K562 (cell line): ENCODE measurements around the gene PPP1R9B. TPM values are rescaled to one million over a fixed set of nuclear protein-coding genes. Genes with fewer than 3 reads are reported as not detected.

Source experiments
- ATAC-seq: fragments of 200-7000 bp; cut with Tn5 transposase; 3 replicates; pipeline ENCODE4 v1.9.1; 2020; ENCODE audit warnings: moderate library complexity
- BruUV-seq: library from RNA; stranded (reverse); fragments of 400-500 nt; replicated peaks from 2 replicates; lab custom pipeline; 2021; lab: Mats Ljungman, UMichigan
- CTCF ChIA-PET: fragments of 300-600 bp; formaldehyde crosslinking; extraction: SDS; loops from one replicate; lab custom pipeline; 2021; ENCODE audit warnings: low intra/inter-chr PET ratio; lab: Yijun Ruan, JAX
- POLR2A ChIA-PET: fragments of 300-600, 350-650 bp; sonication (Branson Sonifier 250); formaldehyde crosslinking; extraction: SDS; loops from one replicate; lab custom pipeline; 2021; ENCODE audit warnings: antibody characterized with exemption, inconsistent platforms; lab: Yijun Ruan, JAX
- DNase-seq, 4 experiments: peaks; one replicate each; pipeline versions ENCODE4 v3.0.0 to v3.0.0-alpha.2; 2011 to 2018; ENCODE audit warnings: low spot score in 3 of 4, mixed read lengths in 3 of 4; ENCODE audit errors: extremely low read depth in 1 of 4
- FAIRE-seq: peaks from 2 replicates; lab custom pipeline; 2011; peaks lifted over from hg19 to GRCh38; lab: Jason Lieb, UNC
- H2AFZ ChIP-seq: 2 replicates; pipeline ENCODE4 v1.6.0; 2011; ENCODE audit warnings: low read depth, low read length, control low read depth, inconsistent platforms
- H3K27ac ChIP-seq: fragments of 200-600 bp; 3 replicates; pipeline ENCODE4 v1.8.0; 2011; ENCODE audit warnings: low read depth, mild to moderate bottlenecking, control low read depth, inconsistent platforms, low read length, moderate library complexity, mixed read lengths; ENCODE audit errors: extremely low read depth
- H3K27me3 ChIP-seq, 2 experiments: fragments of 300-600 bp in 1 of 2; 2 replicates in 1 of 2; 3 replicates in 1 of 2; pipeline versions ENCODE4 v1.6.0 to v1.8.0; 2011; ENCODE audit warnings: inconsistent platforms in 2 of 2, low read length in 2 of 2, mild to moderate bottlenecking in 1 of 2, mixed read lengths in 1 of 2, moderate library complexity in 1 of 2; ENCODE audit not compliant: control insufficient read depth in 2 of 2, insufficient read depth in 2 of 2
- H3K36me3 ChIP-seq: fragments of 300-600 bp; 3 replicates; pipeline ENCODE4 v1.8.0; 2011; ENCODE audit warnings: mild to moderate bottlenecking, low read length, inconsistent platforms; ENCODE audit not compliant: control insufficient read depth, insufficient read depth
- H3K4me1 ChIP-seq, 2 experiments: fragments of 200-600 bp in 1 of 2; replicated peaks in 1 of 2; 2 replicates in 1 of 2; 3 replicates in 1 of 2; pipeline versions ENCODE4 v1.5.1 to v1.8.0; 2011; ENCODE audit warnings: inconsistent platforms in 2 of 2, low read length in 2 of 2, mild to moderate bottlenecking in 1 of 2, mixed read lengths in 1 of 2, moderate library complexity in 1 of 2; ENCODE audit not compliant: control insufficient read depth in 2 of 2, insufficient read depth in 2 of 2
- H3K4me2 ChIP-seq: 2 replicates; pipeline ENCODE4 v1.6.1; 2011; ENCODE audit warnings: low read length, control low read depth, inconsistent platforms, mixed read lengths; ENCODE audit not compliant: insufficient read depth
- H3K4me3 ChIP-seq: fragments of 200-600 bp; sonication (generic), shearing (Covaris generic); 2 replicates; pipeline ENCODE4 v1.5.1; 2016; ENCODE audit warnings: control low read depth, inconsistent platforms
- H3K79me2 ChIP-seq: fragments of 200-600 bp; 3 replicates; pipeline ENCODE4 v1.8.0; 2011; ENCODE audit warnings: low read length, inconsistent platforms; ENCODE audit not compliant: control insufficient read depth, insufficient read depth
- H3K9ac ChIP-seq, 2 experiments: 2 replicates each; pipeline versions ENCODE4 v1.6.0 to v1.6.1; 2011; ENCODE audit warnings: low read depth in 2 of 2, low read length in 2 of 2, control low read depth in 1 of 2, inconsistent platforms in 1 of 2, mild to moderate bottlenecking in 1 of 2, mixed read lengths in 1 of 2; ENCODE audit not compliant: insufficient read depth in 1 of 2
- H3K9me1 ChIP-seq: one replicate; pipeline ENCODE4 v1.6.0; 2011; ENCODE audit warnings: inconsistent platforms, mild to moderate bottlenecking, low read length, moderate library complexity; ENCODE audit not compliant: control insufficient read depth, insufficient read depth
- H3K9me3 ChIP-seq: replicated peaks from 2 replicates; pipeline ENCODE4 v1.5.1; 2011; ENCODE audit warnings: low read depth, low read length, inconsistent platforms; ENCODE audit not compliant: control insufficient read depth, insufficient read depth
- H4K20me1 ChIP-seq: replicated peaks from 2 replicates; pipeline ENCODE4 v1.6.1; 2011; ENCODE audit warnings: low read length, inconsistent platforms, mixed read lengths; ENCODE audit not compliant: control insufficient read depth, insufficient read depth
- DDX20 ChIP-seq: fragments of 450-650 bp; IDR thresholded peaks from 2 replicates; pipeline ENCODE4 v1.6.1; 2016; ENCODE audit warnings: missing genetic modification characterization, low read depth, mild to moderate bottlenecking, missing compliant biosample characterization, moderate library complexity
- FOXJ2 ChIP-seq: fragments of 200-800 bp; sonication (Bioruptor generic); IDR thresholded peaks from 2 replicates; pipeline ENCODE4 v1.6.1; 2016; ENCODE audit warnings: missing genetic modification characterization, missing compliant biosample characterization
- FOXK1 ChIP-seq: sonication (generic); formaldehyde crosslinking; IDR thresholded peaks from 2 replicates; pipeline ENCODE4 v1.8.0; 2022; ENCODE audit warnings: missing genetic modification reagents, mild to moderate bottlenecking, borderline replicate concordance
- GABPB2 ChIP-seq: fragments of 250-450 bp; sonication (Bioruptor Pico); conservative IDR thresholded peaks from 2 replicates; pipeline ENCODE4 v1.5.1; 2021; ENCODE audit warnings: mild to moderate bottlenecking
- GMEB1 ChIP-seq: fragments of 250-450 bp; sonication (Bioruptor Pico); IDR thresholded peaks from 2 replicates; pipeline ENCODE4 v1.4.0; 2020; ENCODE audit warnings: mild to moderate bottlenecking
- MITF ChIP-seq: IDR thresholded peaks from 2 replicates; pipeline ENCODE4 v1.6.1; 2014; ENCODE audit warnings: antibody characterized with exemption
- NEUROD1 ChIP-seq: fragments of 150-350 bp; IDR thresholded peaks from 2 replicates; pipeline ENCODE4 v1.6.1; 2014; ENCODE audit warnings: borderline replicate concordance, low read length, low read depth; ENCODE audit not compliant: partially characterized antibody
- NFE2L1 ChIP-seq: fragments of 450-650 bp; IDR thresholded peaks from 2 replicates; pipeline ENCODE4 v1.6.1; 2016; ENCODE audit warnings: missing genetic modification characterization, low read depth, mild to moderate bottlenecking, missing compliant biosample characterization, moderate library complexity, borderline replicate concordance
- PCBP2 ChIP-seq: fragments of 200-400 bp; formaldehyde crosslinking; IDR thresholded peaks from 2 replicates; pipeline ENCODE4 v1.6.1; 2018; ENCODE audit warnings: low read length, low read depth, mild to moderate bottlenecking, moderate library complexity; ENCODE audit not compliant: poor library complexity, severe bottlenecking
- SLC30A9 ChIP-seq: fragments of 250-450 bp; sonication (Bioruptor Pico); IDR thresholded peaks from 2 replicates; pipeline ENCODE4 v1.8.0; 2022; ENCODE audit warnings: mild to moderate bottlenecking, moderate library complexity
- SNIP1 ChIP-seq: fragments of 450-650 bp; IDR thresholded peaks from 2 replicates; pipeline ENCODE4 v1.7.1; 2017; ENCODE audit warnings: low read depth, mild to moderate bottlenecking
- ZBTB5 ChIP-seq: fragments of 450-650 bp; IDR thresholded peaks from 2 replicates; pipeline ENCODE4 v1.6.1; 2017; ENCODE audit warnings: antibody characterized with exemption
- ZEB2 ChIP-seq: fragments of 450-650 bp; IDR thresholded peaks from 2 replicates; pipeline ENCODE4 v1.6.1; 2016
- ZNF41 ChIP-seq: fragments of 250-450 bp; sonication (Bioruptor Pico); conservative IDR thresholded peaks from 2 replicates; pipeline ENCODE4 v1.4.0; 2020; ENCODE audit warnings: mild to moderate bottlenecking
- WGBS: fragments of 100-300 bp; shearing (Covaris generic); methylation state at CpG from one replicate; pipeline ENCODE4 v1.1.6; 2016; ENCODE audit warnings: low coverage, mixed read lengths; ENCODE audit not compliant: insufficient coverage; ENCODE audit errors: missing lambda C conversion rate; 5-methylcytosine and 5-hydroxymethylcytosine counted together
- in situ Hi-C: fragments of 300-500 bp; cut with MboI; formaldehyde crosslinking; loops from 4 replicates; pipeline ENCODE4 v1.15.0; 2018; ENCODE audit warnings: inconsistent platforms, mixed read lengths
- intact Hi-C: fragments of 100-400 bp; cut with micrococcal nuclease; formaldehyde crosslinking; loops from 2 replicates; pipeline ENCODE4 v1.14.2; 2022
- polyA plus RNA-seq, 8 experiments: library from polyadenylated mRNA; depleted of rRNA in 4 of 8; stranded (reverse) in 5 of 8; unstranded in 3 of 8; fragments of >200 nt; fragmentation: Nextera tagmentation in 2 of 8; fragmentation: Illumina TruSeq in 1 of 8; extraction: Ambion mirVana in 2 of 8; extraction: Trizol in 1 of 8; gene quantifications; 2 replicates each; pipeline versions ENCODE4 v1.2.1 to v1.2.3, GENCODE V29; 2011 to 2014; ENCODE audit warnings: inconsistent platforms in 1 of 8, missing spikeins in 1 of 8
- total RNA-seq, 7 experiments: library from RNA; depleted of rRNA in 6 of 7; stranded (reverse); fragments of >200 nt in 6 of 7; fragmentation: Illumina TruSeq in 2 of 7; extraction: Trizol in 2 of 7; gene quantifications; 2 replicates each; pipeline versions ENCODE4 v1.2.1 to v1.2.3, GENCODE V29; 2011 to 2021; ENCODE audit warnings: low replicate concordance in 1 of 7

The PPP1R9B gene
- total and polyA plus RNA-seq, 9 of the 15 experiments (the other 6 are each of a cell fraction or from before 2014, with no cell fraction given): 0.10 to 63.5 (median 24.7) TPM

- no peaks in the 10 kb centered on the region for H3K36me3 ChIP-seq
- H3K4me2 ChIP-seq: no peak overlapping the region
- H3K4me1 ChIP-seq: peaks cover 3 to 16% of the 10 kb centered on the region in 2 experiments; a peak in 3 of 5 replicates
- CTCF ChIA-PET: no interaction called here
- in situ Hi-C loops: no loop called here
- peaks cover 7 to 33% of the 10 kb centered on the region in 2 experiments; a peak in 4 of 5 replicates for H3K27me3 ChIP-seq
- no peaks in the 10 kb centered on the region for H3K79me2 ChIP-seq
- DNase-seq (no peak), FAIRE-seq (no peak), ATAC-seq (no peak)
- no TSS peak for BruUV-seq
- H4K20me1 ChIP-seq: peaks cover 7% of the 10 kb centered on the region; the same call in 1 of the 2 replicates
- POLR2A ChIA-PET: interaction anchor here (0.6 to 1.4 kb wide), 5 partner anchors 10 to 642 kb away, joined by 3 to 4 read pairs (median 3); no protein-coding TSS in a partner anchor
- no peak overlapping the region for H3K4me3 ChIP-seq
- WGBS: under 1% methylated on average over 14 of the region's 15 CpGs
- H3K9me1 ChIP-seq: peaks cover 3% of the 10 kb centered on the region
- no peak overlapping the region for H3K27ac ChIP-seq
- no peaks in the 10 kb centered on the region for H3K9me3 ChIP-seq
- H3K9ac ChIP-seq: no peak overlapping the region
- no peak overlapping the region for H2AFZ ChIP-seq
- intact Hi-C loops: no loop called here
- no peak for TF ChIP-seq MITF
- no peak for TF ChIP-seq NEUROD1
- TF ChIP-seq NFE2L1: no peak
- no peak for TF ChIP-seq GMEB1
- no peak for TF ChIP-seq GABPB2 (CRISPR knock-in tag)
- TF ChIP-seq DDX20 (tag): no peak
- no peak for TF ChIP-seq PCBP2
- TF ChIP-seq SLC30A9 (CRISPR knock-in tag): no peak
- no peak for TF ChIP-seq SNIP1
- TF ChIP-seq ZNF41: no peak
- no peak for TF ChIP-seq ZEB2
- TF ChIP-seq FOXK1 (CRISPR knock-in tag): no peak
- TF ChIP-seq ZBTB5: no peak
- TF ChIP-seq FOXJ2 (tag): no peak
Observed at GRCh38 chr17:50090971-50091917, 59.2 kb downstream of the PPP1R9B start.
